Measurements from ENCODE around the gene AKAP9.
"Not testable (repeated sequence)": the region's sequence is repeated elsewhere in the genome, so short reads cannot be mapped to it uniquely, and the experiment has no call there.

The AKAP9 gene

DNA sequence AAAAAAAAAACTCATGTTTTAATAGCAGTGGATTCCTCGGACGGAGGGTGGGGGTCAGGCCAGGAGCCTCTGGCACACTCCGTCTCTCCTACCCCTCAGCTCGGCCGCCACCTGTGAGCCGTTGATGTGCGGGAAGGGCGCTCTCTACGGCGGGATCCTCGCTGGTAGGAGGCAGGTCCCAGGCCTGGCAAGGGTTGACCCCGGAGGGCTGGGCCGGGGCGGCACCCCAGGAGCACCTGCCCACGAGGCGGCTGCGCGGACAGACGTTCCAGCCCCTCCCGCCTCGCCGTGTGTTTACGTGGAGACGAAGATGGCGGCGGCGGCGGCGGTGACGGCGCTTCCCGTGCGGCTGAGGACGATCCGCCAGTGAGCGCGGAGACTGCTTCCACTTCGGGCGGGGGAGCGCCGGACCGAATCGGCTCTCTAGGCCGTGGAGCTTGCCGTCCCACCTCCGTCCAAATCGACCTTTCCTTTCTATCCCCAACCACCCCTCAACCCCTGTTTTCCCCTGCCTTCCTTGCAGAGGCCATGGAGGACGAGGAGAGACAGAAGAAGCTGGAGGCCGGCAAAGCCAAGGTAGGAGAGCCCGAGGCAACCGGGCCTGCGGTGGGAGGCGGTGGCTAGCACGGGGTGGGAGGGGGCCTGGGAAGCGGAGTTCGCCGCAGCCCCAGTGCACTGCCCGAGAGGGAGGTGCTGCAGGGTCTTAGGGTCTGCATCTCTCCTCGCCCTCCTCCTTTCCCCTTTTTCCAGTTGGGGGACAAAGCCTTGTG, at the start of gene AKAP9:
Gene AKAP9, plus strand, starts transcription at position 291 of the 770 bp plus-strand sequence. Its CDS starts 238 bp downstream, at position 529.
- DNase-seq (ENCODE audit: low read depth in 2 of 2): peak; percentile 69 to 78

DNA sequence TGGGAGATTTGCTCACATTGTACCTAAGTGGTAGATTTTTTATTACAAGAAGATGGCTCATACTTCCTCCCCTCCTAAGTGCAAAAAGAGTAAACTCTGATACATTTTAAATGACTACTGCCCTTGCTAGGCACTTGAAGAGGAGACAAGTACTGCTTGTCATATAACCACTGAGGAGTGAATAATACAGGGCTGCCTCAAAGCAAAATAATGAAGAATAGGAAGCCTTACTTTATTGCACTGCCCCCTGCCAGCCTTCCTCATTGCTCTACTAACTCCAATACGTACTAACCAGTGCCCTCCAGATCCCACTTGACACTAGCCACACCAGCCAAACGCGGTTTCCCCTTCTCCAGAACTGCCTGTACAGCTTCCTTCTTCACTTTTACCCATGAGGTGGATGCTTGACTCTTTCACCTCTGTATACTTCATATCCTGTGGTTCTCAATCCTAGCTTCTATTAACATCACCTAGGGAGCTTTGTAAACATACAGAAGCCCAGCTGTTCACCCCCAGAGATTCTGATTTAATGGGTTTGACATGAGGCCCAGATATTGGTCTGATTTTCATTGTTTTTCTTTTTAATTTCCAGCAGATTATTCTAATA, 48.5 kb upstream of the AKAP9 start:
- no peak for DNase-seq (ENCODE audit: low read depth in 2 of 2)

DNA sequence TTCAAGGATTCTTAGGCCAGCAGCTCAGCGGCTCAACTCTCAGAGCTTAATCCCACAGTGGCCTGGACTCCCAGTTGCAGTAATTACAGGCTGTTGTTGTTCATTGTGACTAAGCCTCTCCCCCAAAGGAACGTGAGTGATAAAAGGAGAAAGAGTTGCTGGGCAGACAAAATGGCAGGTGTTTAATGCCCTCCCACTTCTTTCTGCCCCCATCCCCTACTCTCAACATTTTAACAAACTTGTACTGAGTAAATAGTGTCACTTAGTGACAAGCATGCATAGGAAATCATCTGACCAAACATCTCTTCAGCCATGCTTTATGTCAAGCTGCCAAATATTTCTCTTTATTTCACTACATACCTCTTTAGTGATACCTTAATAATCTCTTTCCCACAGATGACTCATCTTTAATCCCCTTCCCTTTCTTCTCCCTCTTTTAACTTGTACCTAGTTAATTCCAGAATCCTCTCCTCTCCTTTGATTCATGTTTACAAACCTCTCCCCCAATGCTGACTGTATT, 47.8 kb upstream of the AKAP9 start:
- DNase-seq (ENCODE audit: low read depth in 2 of 2): no peak

DNA sequence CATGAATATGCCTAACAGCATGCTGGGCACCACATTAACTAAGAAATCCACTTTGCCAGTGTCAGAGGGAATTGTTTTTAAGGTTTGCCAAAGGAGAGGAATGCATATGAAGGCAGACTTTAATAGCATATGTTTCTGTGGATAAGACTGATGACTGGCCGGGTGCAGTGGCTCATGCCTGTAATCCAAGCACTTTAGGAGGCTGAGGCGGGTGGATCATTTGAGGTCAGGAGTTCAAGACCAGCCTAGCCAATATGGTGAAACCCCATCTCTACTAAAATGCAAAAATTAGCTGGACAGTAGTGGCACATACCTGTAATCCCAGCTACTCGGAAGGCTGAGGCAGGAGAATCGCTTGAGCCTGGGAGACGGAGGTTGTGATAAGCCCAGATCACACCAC, 47.0 kb upstream of the AKAP9 start:
- DNase-seq (ENCODE audit: low read depth in 2 of 2): not testable (repeated sequence)

DNA sequence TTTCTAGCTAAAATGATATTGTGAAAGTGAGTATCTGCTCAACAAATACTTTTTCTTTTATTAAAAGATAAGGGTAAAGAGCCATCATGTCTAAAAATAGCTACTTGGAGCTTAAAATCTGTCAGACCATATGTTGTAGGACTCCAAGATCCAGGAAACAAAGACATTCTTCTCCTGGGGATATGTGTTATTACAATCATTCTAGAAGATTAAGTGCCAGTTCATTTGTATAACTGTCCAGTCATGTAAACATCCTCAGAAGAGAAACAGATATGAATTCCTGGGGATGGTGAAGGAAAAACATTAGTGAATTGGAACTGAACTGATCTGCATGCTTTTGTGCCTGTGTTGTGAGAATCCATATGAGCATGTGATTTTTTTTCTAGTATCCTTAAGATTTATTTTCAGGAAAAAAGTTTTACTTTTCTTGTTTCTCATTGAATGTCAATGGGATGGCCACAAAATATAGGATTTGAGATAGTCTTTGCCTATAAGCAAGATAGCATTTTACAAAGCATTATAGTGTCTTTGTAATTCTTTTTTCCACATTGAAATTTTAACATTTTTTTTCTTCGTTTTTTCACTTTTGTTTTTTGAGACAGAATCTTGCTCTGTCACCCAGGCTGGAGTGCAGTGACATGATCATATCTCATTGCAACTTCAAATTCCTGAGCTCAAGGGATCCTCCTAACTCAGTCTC, 45.7 kb upstream of the AKAP9 start:
- no peak for DNase-seq (ENCODE audit: low read depth in 2 of 2)

DNA sequence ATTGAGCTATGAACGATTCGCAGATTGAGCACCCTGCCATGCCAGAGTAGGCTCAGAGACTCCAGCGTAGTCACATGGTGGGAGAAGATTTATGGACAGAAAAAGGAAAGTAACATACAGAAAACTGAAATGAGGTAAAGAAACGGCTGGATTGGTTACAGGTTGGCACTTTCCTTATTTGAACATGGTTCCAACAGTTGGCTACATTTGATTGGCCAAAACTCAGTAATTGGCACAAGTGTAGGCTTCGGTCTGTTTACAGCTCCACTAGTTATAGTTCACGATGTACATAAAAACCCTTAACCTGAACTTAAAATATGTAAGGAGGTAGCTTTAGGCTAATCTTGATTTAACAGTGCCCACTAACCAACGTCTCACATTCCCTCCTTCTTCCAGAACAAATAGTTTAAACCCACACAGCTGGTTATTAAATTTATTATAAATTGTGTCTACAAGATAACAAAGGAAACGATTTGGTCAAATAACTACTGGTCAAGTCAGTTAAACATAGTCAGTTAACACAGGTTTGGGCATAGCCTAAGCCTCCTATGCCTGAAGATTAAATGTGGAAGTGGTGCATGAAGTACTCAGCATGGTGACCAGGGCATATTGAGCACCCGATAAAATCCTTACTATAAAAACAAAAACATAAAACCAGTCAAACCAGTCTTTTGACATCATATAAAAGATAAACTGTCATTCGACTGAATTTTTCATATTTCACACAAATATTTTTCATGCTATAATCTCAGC, 42.2 kb upstream of the AKAP9 start:
- no peak for DNase-seq (ENCODE audit: low read depth in 2 of 2)

DNA sequence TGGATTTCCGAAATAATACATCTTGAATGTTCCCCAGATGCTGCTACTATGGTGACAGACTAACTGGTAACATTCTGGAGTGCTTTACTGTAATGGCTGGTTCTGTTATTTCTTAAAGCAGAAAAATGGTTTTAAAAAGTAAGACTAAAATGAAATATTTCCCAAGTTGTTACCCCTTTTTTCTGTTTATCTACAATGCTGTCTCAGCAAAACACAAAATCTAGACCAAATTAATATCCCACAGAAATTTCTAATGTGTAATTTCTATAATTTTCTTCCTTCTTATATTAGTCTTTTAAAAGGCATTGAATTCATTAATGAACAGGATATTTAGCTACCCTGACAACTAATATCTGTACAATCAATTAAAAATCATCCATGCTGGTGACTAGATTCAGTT, 41.1 kb upstream of the AKAP9 start:
- no peak for DNase-seq (ENCODE audit: low read depth in 2 of 2)

DNA sequence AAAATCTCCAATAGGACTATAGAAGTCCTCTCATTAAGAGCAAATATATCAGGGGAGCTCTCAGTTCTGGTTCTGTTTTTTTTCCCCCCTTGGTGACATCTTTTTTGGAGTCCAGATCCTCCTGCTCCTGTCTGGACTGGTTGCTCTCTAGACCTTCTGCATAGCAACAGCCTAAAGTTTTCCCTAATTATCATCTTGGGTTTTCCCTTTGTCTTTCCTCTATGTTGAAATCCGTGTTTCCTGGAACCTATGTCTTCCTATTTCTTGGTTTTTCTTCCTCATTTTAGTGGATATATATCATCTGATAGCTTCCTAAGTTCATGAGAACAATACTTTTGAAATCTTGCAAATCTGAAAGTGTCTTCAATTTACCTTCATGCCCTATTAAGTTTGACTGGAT, 30.5 kb upstream of the AKAP9 start:
- no peak for DNase-seq (ENCODE audit: low read depth in 2 of 2)

DNA sequence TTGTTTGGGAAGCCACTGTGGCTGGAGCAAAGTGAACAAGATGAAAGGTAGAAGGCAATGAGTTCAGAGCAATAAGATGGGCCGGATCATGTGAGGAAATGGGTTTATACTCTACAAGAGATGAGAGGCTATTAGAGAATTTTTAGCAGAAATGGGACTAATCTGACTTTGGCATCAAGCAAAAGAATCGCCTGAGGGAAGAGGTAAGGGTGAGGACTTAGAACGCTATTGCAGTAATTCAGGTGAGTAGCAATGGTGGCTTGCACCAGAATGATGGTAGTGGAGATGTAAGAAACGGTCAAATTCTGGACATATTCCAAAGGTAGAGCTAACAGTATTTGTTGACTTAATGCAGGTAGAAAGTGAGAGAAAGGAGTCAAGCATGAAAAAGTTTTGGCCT, 29.5 kb upstream of the AKAP9 start:
- DNase-seq (ENCODE audit: low read depth in 2 of 2): no peak

DNA sequence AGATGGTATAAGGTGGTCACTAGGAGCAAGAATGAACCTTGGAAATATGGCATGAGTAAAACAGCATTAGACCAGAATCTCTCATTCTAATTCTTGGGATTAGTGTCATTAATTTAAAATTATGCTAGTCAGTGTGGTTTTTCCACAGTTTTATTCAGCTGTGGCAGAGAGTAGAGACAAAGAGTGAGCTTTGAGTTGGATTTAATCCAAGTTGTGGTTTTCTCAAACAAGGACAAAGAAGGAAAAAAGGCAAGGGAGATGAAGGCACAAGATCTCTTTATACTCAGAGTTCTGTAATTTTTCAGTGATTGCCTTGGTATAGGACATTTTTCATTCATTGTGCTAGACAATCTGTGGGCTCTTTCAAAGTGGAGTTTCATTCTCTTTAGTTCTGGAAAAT, 28.2 kb upstream of the AKAP9 start:
- no peak for DNase-seq (ENCODE audit: low read depth in 2 of 2)

DNA sequence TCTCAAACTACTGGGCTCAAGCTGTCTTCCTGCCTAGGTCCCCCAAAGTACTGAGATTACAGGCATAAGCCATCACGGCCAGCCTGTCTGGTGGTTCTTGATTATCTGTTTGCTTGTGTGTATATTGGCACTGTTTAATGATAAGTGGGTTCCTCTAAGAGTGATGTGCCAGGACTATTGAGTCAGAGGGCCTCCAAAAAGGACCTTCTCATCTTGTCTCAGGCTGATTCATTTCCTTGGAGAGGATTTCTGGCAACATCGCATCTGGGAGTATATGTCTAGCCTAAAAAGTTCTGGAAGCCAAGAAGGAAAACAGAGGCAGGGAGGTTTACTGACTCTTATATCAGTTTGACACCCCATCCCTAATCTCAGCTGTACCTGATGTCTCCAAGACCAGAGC, 27.1 kb upstream of the AKAP9 start:
- no peak for DNase-seq (ENCODE audit: low read depth in 2 of 2)

DNA sequence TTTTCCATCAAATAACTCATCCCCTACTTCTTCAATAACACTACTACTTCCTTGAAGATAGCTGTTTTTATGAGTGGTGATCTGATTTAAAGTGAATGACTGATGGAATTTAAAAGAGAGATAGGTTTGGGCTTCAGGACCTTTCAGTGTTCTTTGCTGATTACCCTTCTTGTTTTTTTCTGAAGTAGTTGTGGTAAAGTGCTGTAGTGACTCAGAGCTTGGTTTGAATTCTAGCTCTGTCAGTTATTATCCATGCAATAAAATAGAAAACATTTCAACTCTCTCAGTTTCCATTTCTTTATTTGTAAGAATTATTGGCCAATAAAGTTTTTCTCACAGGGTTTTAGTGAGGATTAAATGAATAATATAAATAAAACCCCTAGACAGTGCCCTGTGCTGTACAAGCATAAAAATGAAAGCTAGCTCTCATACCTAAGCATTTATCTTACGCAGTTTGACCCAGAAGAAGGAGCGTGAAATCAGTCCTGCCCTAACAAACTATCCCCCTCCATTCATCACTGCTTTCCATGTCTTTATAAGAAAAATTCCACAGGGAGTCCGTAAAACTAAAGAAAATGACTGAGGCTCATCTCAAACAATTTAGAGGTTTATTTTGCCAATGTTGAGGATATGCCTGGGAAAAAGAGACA, 25.1 kb upstream of the AKAP9 start:
- DNase-seq (ENCODE audit: low read depth in 2 of 2): no peak

DNA sequence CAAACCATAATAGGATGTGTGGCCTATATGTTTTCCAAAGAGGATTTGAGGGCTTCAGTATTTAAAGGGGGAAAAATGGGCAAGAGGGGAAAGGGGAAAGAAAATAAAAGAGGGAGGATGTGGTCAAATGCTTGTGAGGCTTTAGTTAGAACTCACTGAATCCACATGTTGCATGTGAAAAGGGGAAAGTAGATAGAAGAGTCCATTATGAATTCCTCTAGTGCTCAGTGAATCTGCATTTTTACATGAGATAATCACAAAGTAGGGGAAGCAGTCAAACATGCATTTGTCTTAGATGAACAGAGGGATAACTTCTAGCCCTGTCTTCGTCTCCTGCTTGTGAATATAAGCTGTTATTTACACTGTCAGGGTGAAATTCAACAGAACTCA, 24.6 kb upstream of the AKAP9 start:
- DNase-seq (ENCODE audit: low read depth in 2 of 2): no peak

DNA sequence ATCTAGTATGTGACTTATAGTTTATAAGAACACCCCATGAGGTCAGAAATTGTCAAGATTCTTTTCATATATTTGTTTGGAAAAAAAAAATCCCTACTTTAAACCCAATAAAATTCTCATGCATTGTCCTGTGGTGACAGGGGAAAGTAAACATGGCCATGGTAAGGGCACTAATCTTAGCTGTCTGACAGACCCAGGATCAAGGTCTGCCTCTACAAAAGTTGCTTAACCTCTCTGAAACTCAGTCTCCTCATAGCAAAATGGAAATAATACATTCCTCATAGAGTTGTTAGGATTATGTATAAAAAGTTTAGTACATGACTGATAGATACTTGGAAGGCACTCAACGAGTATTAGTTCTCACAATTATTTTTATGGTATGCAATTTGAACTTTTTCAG, 22.3 kb upstream of the AKAP9 start:
- DNase-seq (ENCODE audit: low read depth in 2 of 2): no peak

DNA sequence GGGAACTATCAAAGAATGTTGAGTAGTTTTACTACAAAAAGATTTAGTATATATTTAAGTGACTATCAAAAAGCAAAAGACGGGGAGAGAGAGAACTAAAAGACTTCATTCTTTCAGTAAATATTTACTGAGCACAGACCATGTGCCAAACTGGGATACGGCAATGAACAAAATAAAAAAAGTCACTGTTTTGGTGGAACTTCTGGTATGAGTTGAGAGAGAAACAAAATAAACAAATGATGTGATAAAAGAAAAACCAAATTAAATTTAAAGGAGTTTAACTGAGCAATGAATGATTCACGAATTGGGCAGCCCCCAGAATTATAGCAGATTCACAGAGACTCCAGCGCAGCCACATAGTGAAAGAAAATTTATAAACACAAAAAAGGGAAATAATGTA, 17.8 kb upstream of the AKAP9 start:
- DNase-seq (ENCODE audit: low read depth in 2 of 2): no peak

DNA sequence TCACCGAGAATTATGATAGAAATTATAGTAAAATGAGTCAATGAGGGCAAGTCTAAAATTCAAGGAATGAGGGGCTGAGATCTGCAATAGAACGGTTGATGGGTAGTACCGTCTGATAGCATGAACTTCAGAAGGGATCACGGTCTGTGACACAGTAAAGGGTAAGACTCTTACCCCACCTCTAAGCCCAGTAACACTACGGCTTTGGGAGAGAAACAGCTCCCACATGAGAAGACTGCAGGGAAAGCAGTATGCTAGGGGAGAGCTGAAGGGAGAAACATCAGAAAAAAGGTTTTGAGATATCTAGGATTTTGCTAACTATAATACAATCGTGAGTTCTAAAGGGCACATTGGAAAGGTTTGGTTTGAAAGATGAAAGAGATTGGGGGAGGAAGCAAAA, 12.8 kb upstream of the AKAP9 start:
- DNase-seq (ENCODE audit: low read depth in 2 of 2): no peak

DNA sequence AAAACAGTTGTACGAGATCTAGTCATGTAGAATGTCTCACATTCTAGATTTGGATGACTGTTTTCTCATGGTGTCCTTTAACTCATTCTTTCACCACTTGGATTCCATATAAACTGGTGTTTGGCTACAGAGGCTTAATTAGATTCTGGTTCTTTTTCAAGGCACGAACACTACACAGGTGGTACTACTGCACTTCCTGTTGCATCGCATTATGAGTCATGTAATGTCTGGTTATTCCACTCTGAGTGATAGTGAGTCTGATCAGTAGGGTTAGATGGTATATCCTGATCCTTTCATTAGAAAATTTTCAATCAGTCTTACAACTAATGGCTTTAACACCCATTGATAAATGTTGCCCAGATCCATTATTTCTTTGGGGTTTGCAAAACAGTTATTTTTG, 11.2 kb upstream of the AKAP9 start:
- DNase-seq (ENCODE audit: low read depth in 2 of 2): no peak

DNA sequence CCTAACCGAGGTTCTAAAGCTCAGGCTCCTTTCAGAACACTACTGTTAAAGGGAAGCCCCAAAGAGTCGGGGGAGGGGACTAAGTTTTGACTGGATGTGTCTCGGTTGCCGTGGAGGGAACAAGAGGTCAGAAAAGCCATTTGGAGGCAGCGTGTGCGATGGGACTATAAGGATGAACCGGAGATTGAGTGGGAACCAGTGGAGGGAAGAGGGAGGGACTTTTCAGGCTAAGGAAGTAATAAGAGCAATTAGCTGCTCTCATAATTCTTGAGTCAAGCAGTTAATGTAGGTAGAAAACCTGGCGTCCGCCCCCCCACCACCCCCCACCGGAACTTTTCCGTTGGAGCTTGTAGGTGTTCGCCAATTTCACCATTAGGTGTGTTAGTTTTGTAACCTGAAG, 491 bp upstream of the AKAP9 start:
- no peak for DNase-seq (ENCODE audit: low read depth in 2 of 2)

DNA sequence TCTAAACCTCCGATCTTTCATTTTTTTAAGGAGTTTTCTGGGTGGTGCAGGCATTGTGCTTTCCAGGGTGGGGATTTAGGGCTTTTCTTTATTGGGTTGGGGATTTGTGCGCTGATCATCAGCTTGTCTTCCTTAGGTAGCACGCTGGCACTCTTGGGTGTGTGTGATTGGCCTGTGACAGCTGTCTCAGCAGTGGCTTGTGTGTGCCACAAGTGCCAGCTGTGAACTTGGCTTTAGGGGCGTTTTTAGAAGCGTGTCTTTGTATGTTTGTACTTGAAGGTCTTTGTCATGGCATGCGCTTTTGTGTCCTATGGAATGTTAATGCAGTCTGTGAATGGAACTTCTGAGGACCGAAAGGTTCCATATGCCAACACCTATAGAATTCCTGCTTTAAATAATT, 788 bp downstream of the AKAP9 start:
- DNase-seq (ENCODE audit: low read depth in 2 of 2): peak in 1 of 2 donors; percentile 6

DNA sequence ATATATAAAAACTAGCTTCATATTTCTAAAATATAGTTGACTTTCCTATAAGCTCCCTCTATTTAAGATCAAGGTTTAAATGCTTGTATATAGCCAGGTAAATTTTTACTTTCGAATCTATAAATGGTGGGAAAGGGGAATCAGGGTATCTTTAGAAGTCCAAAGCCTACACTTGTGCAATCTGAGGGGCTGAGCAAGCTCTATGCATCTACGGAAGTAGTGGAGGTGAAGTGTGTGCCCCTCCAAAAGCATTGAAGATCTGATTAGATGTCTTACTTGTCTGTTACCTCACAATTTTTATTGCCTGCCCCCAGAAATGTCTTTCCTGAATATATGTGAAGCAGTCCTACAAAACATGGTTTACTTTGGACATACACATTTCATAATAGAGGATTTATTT, 1.6 kb downstream of the AKAP9 start:
- no peak for DNase-seq (ENCODE audit: low read depth in 2 of 2)

DNA sequence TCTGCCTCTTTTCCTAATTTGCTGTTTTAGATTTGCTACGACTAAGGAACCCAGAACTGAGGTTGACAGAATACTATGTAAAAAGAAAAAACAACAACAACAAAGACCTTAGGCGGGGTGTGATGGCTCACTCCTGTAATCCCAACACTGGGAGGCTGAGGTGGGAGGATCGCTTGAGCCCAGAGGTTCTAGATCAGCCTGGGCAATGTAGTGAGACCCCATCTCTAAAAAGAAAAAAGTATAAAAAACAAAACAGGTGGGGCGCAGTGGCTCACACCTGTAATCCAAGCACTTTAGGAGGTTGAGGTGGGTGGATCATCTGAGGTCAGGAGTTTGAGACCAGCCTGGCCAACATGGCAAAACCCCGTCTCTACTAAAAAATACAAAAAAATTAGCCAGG, 4.3 kb downstream of the AKAP9 start:
- not testable (repeated sequence) for DNase-seq (ENCODE audit: low read depth in 2 of 2)

DNA sequence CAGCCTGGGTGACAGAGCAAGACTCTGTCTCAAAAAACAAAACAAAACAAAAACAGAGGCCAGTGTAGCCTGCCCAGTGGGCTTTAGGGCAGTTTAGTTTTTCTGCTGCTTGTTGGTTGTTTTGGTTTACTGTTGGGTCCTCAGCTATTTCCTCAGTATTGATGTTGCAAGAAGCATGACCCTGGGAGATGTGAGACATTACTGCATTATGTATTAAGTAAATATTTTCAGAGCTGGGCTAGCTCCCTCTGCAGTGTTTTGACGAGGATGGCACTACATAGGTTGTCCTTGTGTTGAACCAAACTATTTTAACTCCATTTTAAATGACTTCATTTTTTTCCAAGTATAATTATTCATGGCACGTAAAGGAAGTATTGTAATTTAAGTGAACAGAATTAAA, 4.8 kb downstream of the AKAP9 start:
- no peak for DNase-seq (ENCODE audit: low read depth in 2 of 2)
